Measurements from ENCODE around the gene DROSHA. TPM values are rescaled to one million over a fixed set of nuclear protein-coding genes. Genes with fewer than 3 reads are reported as not detected.

Gene DROSHA
- total and polyA plus RNA-seq, 2 donors (not counting 3 experiments of a cell fraction or from before 2014, with no cell fraction given), result 49.1 to 96.4 TPM

- POLR2A ChIA-PET, result no interaction called here
- no peaks in the 10 kb centered on the region for H3K9me1 ChIP-seq (replicated peaks; ENCODE audit: control insufficient read depth, extremely low read depth, insufficient read depth, low read length)
- no peaks in the 10 kb centered on the region for H3K79me2 ChIP-seq (ENCODE audit: control insufficient read depth, insufficient read depth, low read length)
- dilution Hi-C loops (cut with MboI; ENCODE audit: extremely low pct_ligation_motif_present, low sequenced_read_pairs) (no loop called here), intact Hi-C loops (cut with micrococcal nuclease) (no loop called here)
- CTCF ChIA-PET, result no interaction called here
- no peak overlapping the region for H2AFZ ChIP-seq (ENCODE audit: low read depth, low read length)
- BruUV-seq (replicated peaks), result no TSS peak
- no peak overlapping the region for H3K27ac ChIP-seq (ENCODE audit: insufficient read depth, low read depth, low read length)
- no peaks in the 10 kb centered on the region for H4K20me1 ChIP-seq (replicated peaks; ENCODE audit: control insufficient read depth, extremely low read depth, insufficient read depth, low read length)
- TF ChIP-seq CTCF (IDR thresholded peaks at IDR 0.05; ENCODE audit: extremely low read depth in 1 of 2, insufficient read depth in 1 of 2, low read depth in 1 of 2, low read length in 2 of 2), result no peak
- no peak for TF ChIP-seq EZH2 (IDR thresholded peaks at IDR 0.05; ENCODE audit: borderline replicate concordance, low read depth, low read length, severe bottlenecking)
- TF ChIP-seq POLR2A (IDR thresholded peaks at IDR 0.05; ENCODE audit: low read depth, low read length), result no peak
- TF ChIP-seq GATA2 (IDR thresholded peaks at IDR 0.05; ENCODE audit: insufficient read depth, insufficient read length, low read depth, low read length), result no peak
- TF ChIP-seq JUN (IDR thresholded peaks at IDR 0.05; ENCODE audit: borderline replicate concordance, insufficient read depth, insufficient read length, low read depth), result no peak
- DNase-seq (ENCODE audit: low read depth, low spot score), result no peak
- no peak overlapping the region for H3K4me3 ChIP-seq (replicated peaks in 1 of 3; ENCODE audit: insufficient read depth in 1 of 3, low read depth in 1 of 3, low read length in 3 of 3)
- FAIRE-seq, result no peak
- H3K9me3 ChIP-seq (replicated peaks; ENCODE audit: control insufficient read depth, insufficient read depth, low read length), result no peaks in the 10 kb centered on the region
- no peak overlapping the region for H3K9ac ChIP-seq (replicated peaks; ENCODE audit: extremely low read depth, insufficient read depth, low read length)
- no peak overlapping the region for H3K4me2 ChIP-seq (ENCODE audit: insufficient read depth, low read length)
- H3K27me3 ChIP-seq (ENCODE audit: control insufficient read depth in 2 of 2, insufficient read depth in 2 of 2, low read length in 2 of 2), result no peaks in the 10 kb centered on the region
- no peaks in the 10 kb centered on the region for H3K4me1 ChIP-seq (ENCODE audit: control insufficient read depth, extremely low read depth, insufficient read depth, low read length)
- no peaks in the 10 kb centered on the region for H3K36me3 ChIP-seq (ENCODE audit: control insufficient read depth in 2 of 2, extremely low read depth in 1 of 2, insufficient read depth in 2 of 2, low read length in 2 of 2)
Measured at GRCh38 chr5:31365776-31366175, 166.1 kb downstream of the DROSHA start.

- H3K4me3 ChIP-seq (replicated peaks in 1 of 3; ENCODE audit: insufficient read depth in 1 of 3, low read depth in 1 of 3, low read length in 3 of 3), result no peak overlapping the region
- no peak overlapping the region for H2AFZ ChIP-seq (ENCODE audit: low read depth, low read length)
- no peak overlapping the region for H3K4me2 ChIP-seq (ENCODE audit: insufficient read depth, low read length)
- dilution Hi-C loops (cut with MboI; ENCODE audit: extremely low pct_ligation_motif_present, low sequenced_read_pairs) (no loop called here), intact Hi-C loops (cut with micrococcal nuclease) (no loop called here)
- POLR2A ChIA-PET, result no interaction called here
- no peak overlapping the region for H3K9ac ChIP-seq (replicated peaks; ENCODE audit: extremely low read depth, insufficient read depth, low read length)
- FAIRE-seq (no peak), DNase-seq (ENCODE audit: low read depth, low spot score) (no peak)
- no peaks in the 10 kb centered on the region for H3K9me3 ChIP-seq (replicated peaks; ENCODE audit: control insufficient read depth, insufficient read depth, low read length)
- BruUV-seq (replicated peaks), result no TSS peak
- TF ChIP-seq POLR2AphosphoS5 (IDR thresholded peaks at IDR 0.05; ENCODE audit: insufficient read depth, low read depth, low read length) (no peak), GATA2 (IDR thresholded peaks at IDR 0.05; ENCODE audit: insufficient read depth, insufficient read length, low read depth, low read length) (no peak), EZH2 (IDR thresholded peaks at IDR 0.05; ENCODE audit: borderline replicate concordance, low read depth, low read length, severe bottlenecking) (no peak), CTCF (IDR thresholded peaks at IDR 0.05; ENCODE audit: extremely low read depth in 1 of 2, insufficient read depth in 1 of 2, low read depth in 1 of 2, low read length in 2 of 2) (no peak), POLR2A (IDR thresholded peaks at IDR 0.05; ENCODE audit: low read depth, low read length) (no peak), MAX (IDR thresholded peaks at IDR 0.05; ENCODE audit: insufficient read depth, insufficient read length) (no peak), MYC (IDR thresholded peaks at IDR 0.05; ENCODE audit: low read depth, low read length) (no peak), JUN (IDR thresholded peaks at IDR 0.05; ENCODE audit: borderline replicate concordance, insufficient read depth, insufficient read length, low read depth) (no peak), FOS (IDR thresholded peaks at IDR 0.05; ENCODE audit: borderline replicate concordance, insufficient read depth, low read length) (no peak)
- H4K20me1 ChIP-seq (replicated peaks; ENCODE audit: control insufficient read depth, extremely low read depth, insufficient read depth, low read length), result no peaks in the 10 kb centered on the region
- H3K79me2 ChIP-seq (ENCODE audit: control insufficient read depth, insufficient read depth, low read length), result no peaks in the 10 kb centered on the region
- H3K27me3 ChIP-seq (ENCODE audit: control insufficient read depth in 2 of 2, insufficient read depth in 2 of 2, low read length in 2 of 2), result no peaks in the 10 kb centered on the region
- H3K36me3 ChIP-seq (ENCODE audit: control insufficient read depth in 2 of 2, extremely low read depth in 1 of 2, insufficient read depth in 2 of 2, low read length in 2 of 2), result no peaks in the 10 kb centered on the region
- no peaks in the 10 kb centered on the region for H3K9me1 ChIP-seq (replicated peaks; ENCODE audit: control insufficient read depth, extremely low read depth, insufficient read depth, low read length)
- no peaks in the 10 kb centered on the region for H3K4me1 ChIP-seq (ENCODE audit: control insufficient read depth, extremely low read depth, insufficient read depth, low read length)
- CTCF ChIA-PET, result no interaction called here
- H3K27ac ChIP-seq (ENCODE audit: insufficient read depth, low read depth, low read length), result no peak overlapping the region
Measured at GRCh38 chr5:31364881-31365636, 166.8 kb downstream of the DROSHA start.

Data from endothelial cell of umbilical vein (primary cell).